HepG2 (cell line): Measurements from ENCODE around the gene SLC12A3.

Experiments
- CTCF ChIP-seq: sonication (generic); formaldehyde crosslinking; IDR thresholded peaks from 2 replicates; pipeline ENCODE4 v1.5.0; 2020; ENCODE audit warnings: mild to moderate bottlenecking, missing genetic modification reagents, moderate library complexity
- ELK4 ChIP-seq: sonication (generic); formaldehyde crosslinking; IDR thresholded peaks from 2 replicates; pipeline ENCODE4 v1.9.0; 2021; ENCODE audit warnings: missing genetic modification reagents, borderline replicate concordance
- POLR2A ChIP-seq, 2 experiments: IDR thresholded peaks; 2 replicates each; pipeline ENCODE4 v1.6.1; 2011; ENCODE audit warnings: low read depth in 2 of 2, low read length in 2 of 2, mild to moderate bottlenecking in 1 of 2, moderate library complexity in 1 of 2; ENCODE audit not compliant: insufficient read depth in 1 of 2
- POLR2AphosphoS2 ChIP-seq: IDR thresholded peaks from 2 replicates; pipeline ENCODE4 v1.6.1; 2011; ENCODE audit warnings: low read depth, low read length, improper control_type of control experiment
- REXO4 ChIP-seq: sonication (generic); formaldehyde crosslinking; IDR thresholded peaks from 2 replicates; pipeline ENCODE4 v1.8.0; 2022; ENCODE audit warnings: missing genetic modification reagents, mild to moderate bottlenecking, borderline replicate concordance
- SP5 ChIP-seq: IDR thresholded peaks from 2 replicates; pipeline ENCODE4 v1.6.1; 2016; ENCODE audit warnings: low read depth, borderline replicate concordance
- ZNF256 ChIP-seq: sonication (generic); formaldehyde crosslinking; conservative IDR thresholded peaks from 2 replicates; pipeline ENCODE4 v1.4.0; 2020; ENCODE audit warnings: missing genetic modification reagents

GRCh38 chr16:56876048-56876447 lies 11.0 kb downstream of the SLC12A3 start:
- TF ChIP-seq SP5 (CRISPR knock-in tag) (no peak), ZNF256 (CRISPR knock-in tag) (no peak), POLR2A (IDR thresholded peaks at IDR 0.05; ENCODE audit: insufficient read depth in 1 of 2, low read depth in 2 of 2, low read length in 2 of 2) (no peak), POLR2AphosphoS2 (no peak), CTCF (CRISPR knock-in tag) (no peak), ELK4 (no peak), REXO4 (CRISPR knock-in tag) (no peak)
